ENCODE results near the gene BABAM2.

The BABAM2 gene

GRCh38 chr2:28172114-28172898 lies 281.8 kb downstream of the BABAM2 start:
- DNase-seq = no peak

DNA sequence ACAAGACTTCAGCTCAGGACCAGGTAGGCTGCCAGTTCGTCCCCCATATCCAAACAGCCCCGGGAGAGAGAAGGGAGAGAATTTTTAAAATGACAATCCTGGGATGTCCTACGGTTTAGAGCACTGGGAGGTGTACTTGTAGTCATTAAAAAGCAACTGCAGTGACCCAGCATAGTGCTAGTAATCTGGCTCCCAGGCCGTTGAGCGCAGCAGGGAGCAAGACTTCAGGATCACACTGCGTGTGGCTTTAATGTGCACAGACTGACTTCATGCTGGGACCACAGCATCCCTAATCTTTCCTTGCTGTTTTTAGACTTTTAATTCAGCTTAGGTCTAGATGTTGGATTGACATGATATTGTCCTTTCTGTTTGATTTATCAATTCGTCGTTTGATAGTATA lies 282.8 kb downstream of the BABAM2 start:
- DNase-seq = no peak

GRCh38 chr2:28174211-28174610 lies 283.7 kb downstream of the BABAM2 start:
- no peak for DNase-seq

DNA sequence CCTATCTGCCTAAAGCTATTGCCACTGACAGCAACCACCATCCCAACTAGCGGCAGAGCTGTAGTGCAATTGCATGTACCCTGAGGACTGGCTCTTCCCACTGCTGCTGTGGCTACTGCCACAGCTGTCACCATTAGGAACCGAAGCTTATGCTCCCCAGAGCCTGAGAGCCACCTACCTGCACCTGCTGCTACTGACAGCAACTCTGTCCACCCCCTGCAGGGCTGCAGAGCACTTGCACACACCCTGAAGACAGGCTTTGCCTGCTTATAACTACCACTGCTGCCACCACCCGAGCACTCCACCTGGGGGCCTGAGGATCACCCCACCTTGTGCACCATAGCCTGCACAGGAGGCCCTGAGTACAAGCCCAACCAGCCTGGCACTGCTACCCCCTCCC lies 284.5 kb downstream of the BABAM2 start:
- no peak for DNase-seq

- DNase-seq = no peak
Observed at GRCh38 chr2:28178946-28179345, 288.4 kb downstream of the BABAM2 start.

GRCh38 chr2:28181801-28182200 lies 291.3 kb downstream of the BABAM2 start:
- DNase-seq = no peak

DNA sequence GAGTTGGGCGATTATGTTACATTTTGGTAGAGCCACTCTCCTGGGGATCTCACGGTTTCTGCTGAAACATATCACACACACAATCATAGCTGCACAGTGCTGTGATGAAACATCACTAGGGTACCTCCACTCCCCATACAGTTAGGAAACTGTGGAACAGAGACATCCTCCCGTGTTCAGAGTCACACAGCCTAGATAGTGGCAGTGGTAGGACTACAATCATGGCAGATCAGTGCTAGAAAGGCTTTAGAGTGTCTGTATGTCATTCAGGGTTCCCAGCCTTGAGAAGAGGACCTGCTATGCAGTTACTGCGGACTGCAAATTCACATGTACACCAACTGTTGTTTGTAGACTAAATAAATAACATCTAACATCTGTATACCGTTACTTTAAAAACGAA lies 291.8 kb downstream of the BABAM2 start:
- no peak for DNase-seq

DNA sequence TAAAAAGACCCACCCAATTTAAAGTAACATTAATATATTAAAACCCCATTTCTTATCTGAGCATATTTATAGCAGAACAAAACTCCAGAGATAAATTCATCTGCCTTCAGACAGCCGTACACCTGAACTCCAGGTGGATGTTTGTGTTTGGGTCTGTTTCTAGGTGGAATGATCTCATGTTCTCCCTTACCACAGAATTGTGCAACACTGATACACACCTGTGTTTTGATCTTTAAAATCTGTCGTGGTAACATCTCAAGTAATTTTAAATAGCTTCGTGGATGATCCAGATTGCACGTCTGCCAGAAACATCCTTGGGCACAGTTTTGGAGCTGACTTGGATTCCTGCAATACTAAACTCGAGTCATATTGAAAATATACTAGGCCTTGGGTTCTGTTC lies 294.6 kb downstream of the BABAM2 start:
- no peak for DNase-seq

- no peak for DNase-seq
Observed at GRCh38 chr2:28185891-28186290, 295.4 kb downstream of the BABAM2 start.

DNA sequence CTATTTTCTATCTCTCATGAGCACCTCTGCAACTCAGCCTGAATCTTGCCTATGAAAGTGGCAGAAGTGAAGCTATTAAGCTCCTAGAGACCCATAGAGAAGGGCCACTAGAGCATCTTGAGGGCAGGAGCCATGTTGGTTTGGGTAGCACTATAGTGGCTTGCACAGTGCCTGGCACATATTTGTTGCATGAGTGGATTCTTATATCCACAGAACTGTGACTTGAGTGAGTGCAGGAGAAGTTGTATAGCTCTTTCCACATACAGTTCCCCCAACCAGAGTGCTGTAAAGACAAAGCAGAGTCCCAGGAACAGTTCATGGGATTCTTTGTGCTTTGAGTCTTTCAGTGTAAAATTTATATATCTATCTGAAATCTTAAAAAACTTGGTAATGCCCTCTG lies 296.7 kb downstream of the BABAM2 start:
- no peak for DNase-seq

DNA sequence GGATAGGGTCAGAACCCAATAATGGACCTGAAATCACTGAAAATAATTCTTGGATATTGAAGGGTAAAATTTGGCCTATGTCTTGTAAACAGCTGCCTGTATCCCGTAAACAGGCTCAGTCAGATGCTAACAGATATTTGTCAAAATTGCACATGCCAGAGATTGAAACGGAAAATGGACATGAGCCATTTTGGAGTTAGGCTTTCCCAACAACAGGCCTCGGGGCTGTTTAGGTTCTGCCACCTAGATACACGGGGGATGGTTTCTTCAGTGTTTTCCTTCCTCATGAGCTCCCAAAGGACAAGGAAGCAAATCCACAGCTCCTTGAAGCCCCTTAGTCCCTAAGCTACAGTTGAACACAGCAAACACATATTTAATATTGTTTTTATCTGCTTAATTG lies 297.9 kb downstream of the BABAM2 start:
- no peak for DNase-seq

GRCh38 chr2:28193630-28194403 lies 303.3 kb downstream of the BABAM2 start:
- no peak for DNase-seq

- no peak for DNase-seq
Observed at GRCh38 chr2:28199995-28200679, 309.6 kb downstream of the BABAM2 start.

GRCh38 chr2:28201671-28202180 lies 311.2 kb downstream of the BABAM2 start:
- DNase-seq = no peak

DNA sequence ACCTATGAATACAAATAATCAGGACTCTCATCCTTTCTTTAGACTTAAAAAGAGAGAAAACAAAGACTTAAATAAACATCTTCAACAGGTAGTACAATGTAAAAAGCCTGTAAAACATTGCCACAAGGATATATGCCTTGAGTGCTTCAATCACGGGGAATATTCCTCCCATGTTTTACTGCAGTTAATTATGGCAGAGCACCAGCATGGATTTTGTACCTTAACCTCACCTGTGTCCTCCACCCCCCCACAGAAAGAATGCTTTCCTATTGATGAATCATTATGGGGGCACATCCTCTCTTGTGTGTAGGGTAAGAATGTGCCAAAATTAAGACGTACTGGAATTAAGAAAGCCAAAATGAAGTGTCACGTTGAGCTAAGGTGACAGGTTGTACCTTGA lies 312.2 kb downstream of the BABAM2 start:
- DNase-seq = no peak

- DNase-seq = no peak
Observed at GRCh38 chr2:28206762-28207161, 316.2 kb downstream of the BABAM2 start.

- DNase-seq = no peak
Observed at GRCh38 chr2:28209261-28209691, 318.7 kb downstream of the BABAM2 start.

- no peak for DNase-seq
Observed at GRCh38 chr2:28209864-28210263, 319.3 kb downstream of the BABAM2 start.

GRCh38 chr2:28210535-28210934 lies 320.0 kb downstream of the BABAM2 start:
- no peak for DNase-seq

DNA sequence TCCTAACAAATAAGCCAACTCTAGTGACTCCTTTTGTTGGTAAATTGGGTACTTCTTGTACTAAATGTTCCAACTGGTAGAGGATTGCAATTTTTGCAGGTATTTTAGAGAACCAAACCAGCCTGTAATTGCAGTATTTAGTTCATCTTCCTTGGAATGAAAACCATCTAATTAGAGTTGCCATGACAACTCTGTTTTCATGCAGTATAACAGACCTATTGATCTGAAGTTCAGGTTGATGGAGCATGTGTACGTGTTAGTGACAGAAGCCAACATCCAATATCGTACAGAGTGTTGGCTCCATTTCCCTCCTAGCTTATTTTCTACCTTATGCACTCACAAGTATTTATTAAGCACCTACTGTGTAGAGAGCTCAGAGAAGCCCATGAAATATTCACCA lies 325.8 kb downstream of the BABAM2 start:
- no peak for DNase-seq

GRCh38 chr2:28217042-28217740 lies 326.7 kb downstream of the BABAM2 start:
- DNase-seq = no peak

DNA sequence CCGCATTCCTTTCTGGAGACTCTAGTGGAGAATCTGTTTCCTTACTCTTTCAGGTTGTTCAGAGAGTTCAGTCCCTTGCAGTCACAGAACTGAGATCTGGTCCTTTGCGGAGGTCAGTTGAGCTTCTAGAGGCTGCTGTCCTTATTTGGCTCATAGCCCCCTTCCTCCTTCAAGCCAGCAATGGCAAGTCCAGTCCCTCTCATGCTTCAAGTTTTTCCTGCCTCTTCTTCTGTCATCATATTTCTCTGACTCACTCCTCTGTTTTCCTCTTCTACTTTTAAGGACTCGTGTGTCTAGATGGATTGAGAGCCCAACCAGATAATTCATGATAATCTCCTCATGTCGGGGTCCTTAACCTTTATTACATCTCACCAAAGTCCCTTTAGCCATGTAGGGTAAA lies 328.6 kb downstream of the BABAM2 start:
- DNase-seq = no peak
